Measurements from ENCODE around the gene RGS17. TPM values are rescaled to one million over a fixed set of nuclear protein-coding genes. Genes with fewer than 3 reads are reported as not detected.

RGS17 gene
- total RNA-seq, 4 donors from 2014 or later: 0.55 to 0.79 TPM; not detected in 2

DNA sequence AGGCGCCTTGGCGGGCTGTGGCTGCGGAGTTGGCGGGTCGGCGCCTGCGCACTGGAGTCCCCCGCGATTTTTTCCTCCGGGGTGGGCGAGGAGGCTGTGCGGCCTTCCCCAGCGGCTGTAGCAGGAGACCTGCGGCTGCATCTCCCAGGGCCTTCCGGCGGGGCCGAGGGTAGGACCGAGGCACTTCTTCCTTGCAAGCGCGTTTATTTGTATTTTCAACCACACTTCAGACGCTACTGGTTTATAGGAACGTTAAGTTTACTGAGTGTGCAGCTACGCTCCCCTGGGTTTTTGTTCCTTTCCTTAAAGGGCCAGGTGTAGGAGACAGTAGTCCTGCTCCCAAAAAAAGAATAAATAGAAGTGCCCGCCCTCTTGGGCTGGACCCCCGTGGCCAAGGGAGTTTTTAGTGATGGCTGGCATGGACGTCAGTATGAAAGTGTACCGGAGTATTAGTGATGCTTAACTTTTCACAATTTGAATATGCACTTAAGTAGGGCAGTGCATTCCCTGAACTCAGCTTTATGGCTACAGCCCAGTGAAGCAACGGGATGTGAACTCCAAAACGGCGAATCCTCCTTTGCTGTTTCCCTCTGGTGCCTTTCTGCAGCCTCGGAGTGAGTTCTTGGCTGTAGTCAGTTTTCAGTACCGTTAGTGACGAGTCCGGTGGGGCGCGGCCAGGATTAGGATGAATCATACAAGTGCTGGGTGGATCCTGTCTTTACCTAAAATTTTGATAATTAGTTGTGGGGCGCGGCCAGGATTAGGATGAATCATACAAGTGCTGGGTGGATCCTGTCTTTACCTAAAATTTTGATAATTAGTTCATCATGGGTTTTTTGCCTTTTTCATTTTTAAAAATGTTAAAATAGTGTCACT lies 147.2 kb downstream of the RGS17 start:
- in situ Hi-C loops (cut with MboI; ENCODE audit: low pct_ligation_motif_present in 1 of 4, low pct_unique_long_range_greater_than_20kb in 1 of 4, low sequenced_read_pairs in 3 of 4): no loop called here
- intact Hi-C loops (cut with DNase I; ENCODE audit: low total_unique reads): no loop called here

DNA sequence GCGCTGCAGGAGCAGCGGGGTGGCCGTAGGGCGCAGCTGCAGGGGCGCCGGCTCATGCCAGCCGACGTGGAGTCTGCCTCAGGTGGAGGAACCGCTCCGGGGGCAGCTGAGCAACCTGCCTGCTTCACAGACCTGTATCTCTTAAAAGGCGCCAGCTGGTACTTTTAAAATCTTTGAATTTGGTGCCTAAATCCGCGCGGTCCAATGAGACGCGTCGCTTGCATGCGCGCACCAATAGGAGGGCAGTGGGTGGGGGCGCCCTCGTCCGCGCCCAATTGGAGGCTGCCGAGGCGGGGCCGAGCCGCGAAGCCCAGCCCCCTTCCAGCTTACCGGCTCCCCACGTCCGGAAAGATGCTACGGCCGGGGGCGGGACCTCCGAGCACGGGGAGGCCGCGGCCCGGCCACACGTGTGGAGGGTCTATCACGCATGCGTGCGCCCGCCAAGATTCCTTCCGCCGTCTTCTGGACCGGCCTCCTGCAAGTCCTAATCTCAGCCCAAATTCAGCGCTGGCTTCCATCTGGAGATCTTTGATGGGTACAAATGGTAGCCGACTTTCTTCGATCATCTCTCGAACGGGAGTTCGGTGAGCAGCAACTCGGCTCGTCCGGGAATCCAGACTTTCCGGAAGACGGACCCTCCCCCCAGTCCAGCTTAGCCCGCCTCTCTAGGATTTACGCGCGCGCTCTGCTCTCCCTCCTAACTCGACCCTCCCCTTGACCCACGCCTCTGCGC lies 148.0 kb downstream of the RGS17 start, which contains the start of gene FBXO5:
TSS of gene FBXO5 (minus strand) at position 138 of the 733 bp plus-strand sequence. CDS start at position 56, 82 bp downstream.
- Histone ChIP-seq H3K27ac (peak within 1 kb of the TSS; percentile 93 to 97 (median 95)), H3K9me3 (no peaks in the 10 kb centered on the region), H3K27me3 (no peaks in the 10 kb centered on the region), H3K4me1 (peaks cover 14 to 40% (median 20%) of the 10 kb centered on the region in 4 donors), H3K4me3 (peak within 1 kb of the TSS; percentile 62 to 88 (median 73)), H3K36me3 (no peaks in the 10 kb centered on the region)
- in situ Hi-C loops (cut with MboI; ENCODE audit: low pct_ligation_motif_present in 1 of 4, low pct_unique_long_range_greater_than_20kb in 1 of 4, low sequenced_read_pairs in 3 of 4): no loop called here
- 0% methylated on average over 38 of the region's 66 CpGs; no CpG with 5 or more reads in 1 of the 2 donors for WGBS, 2 donors (ENCODE audit: low coverage in 1 of 2)
- DNase-seq: peak; percentile 98
- TF ChIP-seq POLR2AphosphoS5 (IDR thresholded peaks at IDR 0.05): peak in 2 of 3 donors; percentile 41 to 47
- TF ChIP-seq, protein P1, sequence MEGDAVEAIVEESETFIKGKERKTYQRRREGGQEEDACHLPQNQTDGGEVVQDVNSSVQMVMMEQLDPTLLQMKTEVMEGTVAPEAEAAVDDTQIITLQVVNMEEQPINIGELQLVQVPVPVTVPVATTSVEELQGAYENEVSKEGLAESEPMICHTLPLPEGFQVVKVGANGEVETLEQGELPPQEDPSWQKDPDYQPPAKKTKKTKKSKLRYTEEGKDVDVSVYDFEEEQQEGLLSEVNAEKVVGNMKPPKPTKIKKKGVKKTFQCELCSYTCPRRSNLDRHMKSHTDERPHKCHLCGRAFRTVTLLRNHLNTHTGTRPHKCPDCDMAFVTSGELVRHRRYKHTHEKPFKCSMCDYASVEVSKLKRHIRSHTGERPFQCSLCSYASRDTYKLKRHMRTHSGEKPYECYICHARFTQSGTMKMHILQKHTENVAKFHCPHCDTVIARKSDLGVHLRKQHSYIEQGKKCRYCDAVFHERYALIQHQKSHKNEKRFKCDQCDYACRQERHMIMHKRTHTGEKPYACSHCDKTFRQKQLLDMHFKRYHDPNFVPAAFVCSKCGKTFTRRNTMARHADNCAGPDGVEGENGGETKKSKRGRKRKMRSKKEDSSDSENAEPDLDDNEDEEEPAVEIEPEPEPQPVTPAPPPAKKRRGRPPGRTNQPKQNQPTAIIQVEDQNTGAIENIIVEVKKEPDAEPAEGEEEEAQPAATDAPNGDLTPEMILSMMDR (IDR thresholded peaks at IDR 0.05): no peak
- TF ChIP-seq EP300 (IDR thresholded peaks at IDR 0.05; ENCODE audit: low read depth): no peak
- TF ChIP-seq POLR2A (IDR thresholded peaks at IDR 0.05): peak; percentile 53
- intact Hi-C loops (cut with DNase I; ENCODE audit: low total_unique reads): no loop called here

More for the DNA sequence above, 147.2 kb downstream of the RGS17 start:
- TF ChIP-seq, protein P1 (IDR thresholded peaks at IDR 0.05): no peak
- peak; percentile 35 to 76 (median 53) for TF ChIP-seq POLR2AphosphoS5 (IDR thresholded peaks at IDR 0.05)
- TF ChIP-seq EP300 (IDR thresholded peaks at IDR 0.05; ENCODE audit: low read depth): no peak
- TF ChIP-seq POLR2A (IDR thresholded peaks at IDR 0.05): peak; percentile 38
- Histone ChIP-seq H3K9me3 (no peaks in the 10 kb centered on the region), H3K36me3 (no peaks in the 10 kb centered on the region), H3K4me3 (peak overlapping the region; percentile 45 to 88 (median 69)), H3K4me1 (peaks cover 14 to 40% (median 20%) of the 10 kb centered on the region in 4 donors), H3K27ac (peak overlapping the region; percentile 93 to 97 (median 95)), H3K27me3 (no peaks in the 10 kb centered on the region)
- 0 to 1% methylated on average over 2 to 30 of the region's 38 CpGs for WGBS, 2 donors (ENCODE audit: low coverage in 1 of 2)
- peak; percentile 95 for DNase-seq

DNA sequence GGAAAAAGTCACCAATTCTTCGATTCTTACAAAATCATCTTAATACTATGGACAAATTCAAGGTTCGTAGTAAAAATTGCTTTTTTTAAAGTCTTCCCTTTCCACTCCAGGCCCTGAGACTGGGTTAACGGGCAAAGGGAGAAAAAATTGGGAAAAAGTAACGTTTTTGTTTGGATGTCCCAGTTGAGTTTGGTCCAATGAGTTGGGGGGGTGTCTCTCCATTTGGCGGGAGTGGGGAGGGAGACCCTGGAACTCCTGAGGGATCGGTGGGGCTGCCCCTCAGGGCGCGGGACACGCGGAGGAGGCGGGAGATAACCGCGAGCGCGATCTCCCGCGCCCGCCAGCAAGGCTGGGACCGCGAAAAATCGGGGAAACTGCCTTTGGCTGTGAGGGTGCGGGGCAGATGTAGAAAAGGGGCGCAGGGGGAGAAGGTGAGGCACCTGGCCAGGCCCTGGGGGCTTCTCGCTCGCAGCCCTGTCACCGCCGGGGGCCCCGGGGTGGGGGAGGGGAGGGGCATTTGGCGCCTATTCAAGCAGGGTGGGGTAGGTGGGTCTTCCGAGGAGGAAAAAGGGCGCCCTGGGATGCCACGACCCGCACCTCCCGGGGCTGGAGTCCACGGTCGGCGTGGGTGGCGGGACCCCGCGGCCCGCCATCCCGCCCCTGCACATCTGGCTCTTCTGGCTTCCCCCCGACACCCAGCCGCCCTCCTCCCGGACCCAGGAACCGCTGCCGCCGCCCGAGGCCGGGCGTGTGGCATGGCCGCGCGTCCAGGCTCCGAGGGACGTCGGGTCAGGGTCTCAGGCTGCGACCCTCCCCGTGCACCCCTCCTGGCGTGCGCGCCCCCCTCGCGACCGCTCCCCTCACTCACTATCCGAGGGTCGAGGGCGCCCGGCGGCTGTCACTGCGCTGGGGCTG lies 148.8 kb downstream of the RGS17 start:
- DNase-seq: peak; percentile 14
- no peak for TF ChIP-seq POLR2AphosphoS5 (IDR thresholded peaks at IDR 0.05)
- no peak for TF ChIP-seq POLR2A (IDR thresholded peaks at IDR 0.05)
- TF ChIP-seq, protein P1 (IDR thresholded peaks at IDR 0.05): no peak
- TF ChIP-seq EP300 (IDR thresholded peaks at IDR 0.05; ENCODE audit: low read depth): no peak
- in situ Hi-C loops (cut with MboI; ENCODE audit: low pct_ligation_motif_present in 1 of 4, low pct_unique_long_range_greater_than_20kb in 1 of 4, low sequenced_read_pairs in 3 of 4): no loop called here
- no peaks in the 10 kb centered on the region for H3K36me3 ChIP-seq
- peaks cover 14 to 40% (median 20%) of the 10 kb centered on the region in 4 donors for H3K4me1 ChIP-seq
- H3K9me3 ChIP-seq: no peaks in the 10 kb centered on the region
- peak overlapping the region; percentile 62 to 88 (median 73) for H3K4me3 ChIP-seq
- peak overlapping the region in 3 of 4 donors; percentile 14 to 94 (median 16) for H3K27ac ChIP-seq
- no peaks in the 10 kb centered on the region for H3K27me3 ChIP-seq
- 3 to 15% methylated on average over 4 to 62 of the region's 71 CpGs for WGBS, 2 donors (ENCODE audit: low coverage in 1 of 2)
- intact Hi-C loops (cut with DNase I; ENCODE audit: low total_unique reads): no loop called here

Data from transverse colon (tissue), 4 donors.